ENCODE results near the gene LMF1. TPM values are rescaled to one million over a fixed set of nuclear protein-coding genes. Genes with fewer than 3 reads are reported as not detected.

LMF1 gene
- polyA plus RNA-seq, 1 donor from 2014 or later, result 16.2 TPM

DNA sequence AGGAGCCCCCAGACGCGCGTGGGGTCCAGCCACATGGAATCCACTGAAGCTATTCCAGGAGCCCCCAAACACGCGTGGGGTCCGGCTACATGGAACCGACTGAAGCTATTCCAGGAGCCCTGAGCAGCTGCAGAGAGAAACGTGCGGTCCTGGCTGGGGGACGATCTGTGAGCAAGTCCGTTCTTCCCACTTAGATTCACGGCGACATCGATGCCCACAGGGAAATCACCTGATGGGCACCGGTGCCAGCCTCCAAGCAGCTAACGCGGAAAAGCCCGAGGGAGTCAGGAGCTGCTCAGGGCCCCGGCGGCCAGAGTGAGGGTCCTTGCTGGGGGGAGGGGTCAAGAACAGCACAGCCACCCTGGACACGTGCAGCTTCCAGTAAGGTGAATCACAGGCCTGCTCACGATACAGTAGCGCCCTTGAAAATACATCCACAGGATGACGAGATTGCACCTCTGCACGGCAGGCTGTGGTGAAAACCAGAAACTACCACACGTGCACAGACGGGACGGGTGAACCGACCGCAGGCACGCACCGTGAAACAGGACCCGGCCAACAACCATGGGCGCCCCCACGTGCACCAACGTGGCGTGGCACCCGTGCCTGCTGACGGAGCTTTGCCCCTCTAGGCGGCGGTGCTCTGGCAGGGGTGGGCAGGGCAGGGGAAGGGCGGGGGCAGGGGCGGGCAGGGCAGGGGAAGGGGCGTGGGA is 92.6 kb downstream of the LMF1 start:
- no peaks in the 10 kb centered on the region for H3K9me3 ChIP-seq (ENCODE audit: low read length)
- H3F3A ChIP-seq (ENCODE audit: insufficient read depth, low read length, poor library complexity, severe bottlenecking), result no peaks in the 10 kb centered on the region
- H3K9ac ChIP-seq (ENCODE audit: low read length), result no peak overlapping the region
- no peak overlapping the region for H3K27ac ChIP-seq (ENCODE audit: low read length)
- no peaks in the 10 kb centered on the region for H3K79me2 ChIP-seq (replicated peaks; ENCODE audit: insufficient read depth, low read length)
- TF ChIP-seq MXI1 (conservative IDR thresholded peaks at IDR 0.05; ENCODE audit: poor library complexity, severe bottlenecking) (no peak), EZH2 (IDR thresholded peaks at IDR 0.05; ENCODE audit: borderline replicate concordance, insufficient read depth, low read length, poor library complexity, severe bottlenecking) (no peak), POLR2AphosphoS5 (IDR thresholded peaks at IDR 0.05) (no peak), EP300 (conservative IDR thresholded peaks at IDR 0.05; ENCODE audit: poor library complexity, severe bottlenecking) (no peak), RAD21 (conservative IDR thresholded peaks at IDR 0.05) (no peak), CTCF (IDR thresholded peaks at IDR 0.05; ENCODE audit: poor library complexity, severe bottlenecking) (no peak), SMC3 (conservative IDR thresholded peaks at IDR 0.05; ENCODE audit: poor library complexity) (no peak), TAF1 (IDR thresholded peaks at IDR 0.05; ENCODE audit: low read depth) (no peak)
- TF ChIP-seq, protein P1, sequence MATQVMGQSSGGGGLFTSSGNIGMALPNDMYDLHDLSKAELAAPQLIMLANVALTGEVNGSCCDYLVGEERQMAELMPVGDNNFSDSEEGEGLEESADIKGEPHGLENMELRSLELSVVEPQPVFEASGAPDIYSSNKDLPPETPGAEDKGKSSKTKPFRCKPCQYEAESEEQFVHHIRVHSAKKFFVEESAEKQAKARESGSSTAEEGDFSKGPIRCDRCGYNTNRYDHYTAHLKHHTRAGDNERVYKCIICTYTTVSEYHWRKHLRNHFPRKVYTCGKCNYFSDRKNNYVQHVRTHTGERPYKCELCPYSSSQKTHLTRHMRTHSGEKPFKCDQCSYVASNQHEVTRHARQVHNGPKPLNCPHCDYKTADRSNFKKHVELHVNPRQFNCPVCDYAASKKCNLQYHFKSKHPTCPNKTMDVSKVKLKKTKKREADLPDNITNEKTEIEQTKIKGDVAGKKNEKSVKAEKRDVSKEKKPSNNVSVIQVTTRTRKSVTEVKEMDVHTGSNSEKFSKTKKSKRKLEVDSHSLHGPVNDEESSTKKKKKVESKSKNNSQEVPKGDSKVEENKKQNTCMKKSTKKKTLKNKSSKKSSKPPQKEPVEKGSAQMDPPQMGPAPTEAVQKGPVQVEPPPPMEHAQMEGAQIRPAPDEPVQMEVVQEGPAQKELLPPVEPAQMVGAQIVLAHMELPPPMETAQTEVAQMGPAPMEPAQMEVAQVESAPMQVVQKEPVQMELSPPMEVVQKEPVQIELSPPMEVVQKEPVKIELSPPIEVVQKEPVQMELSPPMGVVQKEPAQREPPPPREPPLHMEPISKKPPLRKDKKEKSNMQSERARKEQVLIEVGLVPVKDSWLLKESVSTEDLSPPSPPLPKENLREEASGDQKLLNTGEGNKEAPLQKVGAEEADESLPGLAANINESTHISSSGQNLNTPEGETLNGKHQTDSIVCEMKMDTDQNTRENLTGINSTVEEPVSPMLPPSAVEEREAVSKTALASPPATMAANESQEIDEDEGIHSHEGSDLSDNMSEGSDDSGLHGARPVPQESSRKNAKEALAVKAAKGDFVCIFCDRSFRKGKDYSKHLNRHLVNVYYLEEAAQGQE (IDR thresholded peaks at IDR 0.05; ENCODE audit: borderline replicate concordance), result no peak
- H3K9me2 ChIP-seq (ENCODE audit: insufficient read depth, low read length), result no peaks in the 10 kb centered on the region
- H3K27me3 ChIP-seq (ENCODE audit: insufficient read depth, low read depth, low read length), result no peaks in the 10 kb centered on the region
- H3K4me2 ChIP-seq (ENCODE audit: low read length), result no peak overlapping the region
- H3K36me3 ChIP-seq (ENCODE audit: insufficient read depth, low read length), result no peaks in the 10 kb centered on the region
- no peak overlapping the region for H2AFZ ChIP-seq (ENCODE audit: low read depth, low read length)
- H4K20me1 ChIP-seq (ENCODE audit: insufficient read depth), result no peaks in the 10 kb centered on the region
- no peak overlapping the region for H3K4me3 ChIP-seq (ENCODE audit: low read length)

DNA sequence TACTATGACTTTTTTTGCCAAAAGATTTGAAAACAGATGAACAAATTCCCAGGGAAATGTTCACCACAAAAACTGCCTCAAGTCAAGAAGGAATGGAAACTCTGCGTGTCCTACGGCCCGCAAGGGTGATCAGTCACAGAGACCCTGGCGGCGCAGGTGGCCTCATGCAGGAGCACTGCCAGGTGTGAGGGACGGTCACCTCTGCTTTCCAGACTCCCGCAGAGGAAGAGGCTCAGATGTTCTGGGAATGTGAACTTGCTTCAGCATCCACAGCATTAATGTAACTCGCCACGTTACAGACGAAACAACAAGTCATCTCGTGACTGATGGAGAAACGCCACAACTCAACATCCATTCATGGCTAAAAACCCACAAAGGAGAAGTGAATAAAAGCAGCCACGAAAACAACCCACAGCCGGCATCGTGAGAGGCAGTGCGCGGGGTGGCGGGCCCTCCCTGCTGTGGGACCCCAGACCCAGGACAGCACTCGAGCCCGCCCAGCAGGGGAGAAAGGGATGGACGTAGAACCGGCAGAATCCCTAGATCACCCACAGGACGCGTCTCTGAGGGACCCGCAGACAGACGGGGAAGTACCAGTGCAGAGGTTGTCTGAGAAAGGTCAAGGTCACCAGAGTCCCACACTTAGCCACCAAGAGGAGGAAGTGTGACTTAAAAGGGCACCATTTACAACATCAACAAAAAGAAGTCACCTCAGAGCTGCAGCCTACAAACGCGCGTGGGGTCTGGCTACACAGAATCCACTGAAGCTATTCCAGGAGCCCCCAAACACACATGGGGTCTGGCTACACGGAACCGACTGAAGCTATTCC is 93.3 kb downstream of the LMF1 start:
- no peak for TF ChIP-seq TAF1 (IDR thresholded peaks at IDR 0.05; ENCODE audit: low read depth)
- no peak for TF ChIP-seq SMC3 (conservative IDR thresholded peaks at IDR 0.05; ENCODE audit: poor library complexity)
- TF ChIP-seq RAD21 (conservative IDR thresholded peaks at IDR 0.05), result no peak
- TF ChIP-seq EZH2 (IDR thresholded peaks at IDR 0.05; ENCODE audit: borderline replicate concordance, insufficient read depth, low read length, poor library complexity, severe bottlenecking), result no peak
- no peak for TF ChIP-seq POLR2AphosphoS5 (IDR thresholded peaks at IDR 0.05)
- TF ChIP-seq EP300 (conservative IDR thresholded peaks at IDR 0.05; ENCODE audit: poor library complexity, severe bottlenecking), result no peak
- TF ChIP-seq, protein P1 (IDR thresholded peaks at IDR 0.05; ENCODE audit: borderline replicate concordance), result no peak
- TF ChIP-seq CTCF (IDR thresholded peaks at IDR 0.05; ENCODE audit: poor library complexity, severe bottlenecking), result no peak
- no peak for TF ChIP-seq MXI1 (conservative IDR thresholded peaks at IDR 0.05; ENCODE audit: poor library complexity, severe bottlenecking)
- Histone ChIP-seq H3K9ac (ENCODE audit: low read length) (no peak overlapping the region), H3K9me2 (ENCODE audit: insufficient read depth, low read length) (no peaks in the 10 kb centered on the region)

More for the DNA sequence above, 93.3 kb downstream of the LMF1 start:
- Histone ChIP-seq H3K27ac (ENCODE audit: low read length) (no peak overlapping the region), H3K9me3 (ENCODE audit: low read length) (no peaks in the 10 kb centered on the region), H3K36me3 (ENCODE audit: insufficient read depth, low read length) (no peaks in the 10 kb centered on the region), H3K79me2 (replicated peaks; ENCODE audit: insufficient read depth, low read length) (no peaks in the 10 kb centered on the region), H3K4me2 (ENCODE audit: low read length) (no peak overlapping the region), H3F3A (ENCODE audit: insufficient read depth, low read length, poor library complexity, severe bottlenecking) (no peaks in the 10 kb centered on the region), H4K20me1 (ENCODE audit: insufficient read depth) (no peaks in the 10 kb centered on the region), H2AFZ (ENCODE audit: low read depth, low read length) (no peak overlapping the region), H3K4me3 (ENCODE audit: low read length) (no peak overlapping the region), H3K27me3 (ENCODE audit: insufficient read depth, low read depth, low read length) (no peaks in the 10 kb centered on the region)

Measured in neural cell (in vitro differentiated cells).